GM19397 (cell line): ENCODE data around the gene SIK3.
"Not testable (repeated sequence)": the region's sequence is repeated elsewhere in the genome, so short reads cannot be mapped to it uniquely, and the experiment has no call there.

Source experiments
- ATAC-seq: cut with Tn5 transposase; IDR thresholded peaks from one replicate; pipeline ENCODE4 v1.9.1; 2021; ENCODE audit warnings: mild to moderate bottlenecking, moderate library complexity; ENCODE audit not compliant: unreplicated experiment

The SIK3 gene

DNA sequence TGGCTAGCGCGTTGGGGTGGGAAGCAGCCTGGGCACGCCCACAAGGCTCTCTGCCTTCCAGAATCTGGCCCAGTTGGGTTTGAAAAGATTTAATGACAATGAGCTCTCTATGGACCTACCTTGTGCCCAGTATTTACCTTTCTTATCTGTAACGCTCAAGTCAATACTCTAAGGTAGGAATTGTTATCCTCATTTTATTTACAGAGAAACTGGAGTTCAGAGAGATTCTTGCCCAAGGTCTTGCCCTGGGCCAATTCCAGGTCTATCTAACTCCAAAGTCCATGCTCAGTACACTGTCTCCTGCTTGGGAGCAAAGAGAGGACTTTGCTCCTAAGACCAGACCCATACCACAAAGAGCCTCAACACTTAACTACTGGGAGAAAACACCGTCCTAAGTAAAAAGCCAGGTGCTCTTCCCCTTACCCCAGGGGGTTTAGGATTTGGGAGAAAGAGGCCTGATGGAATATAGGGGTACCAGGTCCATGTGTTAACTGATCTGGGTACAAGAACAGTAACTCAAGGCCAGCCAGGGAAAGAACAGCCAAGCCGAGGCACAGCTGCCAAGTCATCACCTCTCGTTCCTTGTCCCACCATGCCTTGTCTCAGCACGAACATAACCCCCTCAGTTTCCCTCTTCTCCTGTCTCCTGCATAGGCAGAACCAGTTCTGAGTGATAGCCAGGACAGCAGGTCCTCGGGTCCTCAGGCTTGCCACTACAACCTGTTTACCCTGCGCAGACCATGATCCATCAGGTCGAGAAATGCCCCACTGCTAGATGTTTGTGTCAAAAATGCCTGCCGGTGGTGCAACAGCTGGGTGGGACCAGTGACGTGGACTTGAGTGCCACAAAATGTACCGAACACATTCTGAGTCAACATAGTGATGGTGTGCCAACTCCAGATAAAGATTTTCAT, 289.7 kb downstream of the SIK3 start:
- no peak for ATAC-seq

GRCh38 chr11:116807601-116808261, 290.5 kb downstream of the SIK3 start:
- no peak for ATAC-seq

- no peak for ATAC-seq
Observed at GRCh38 chr11:116804001-116804400, 294.2 kb downstream of the SIK3 start.

DNA sequence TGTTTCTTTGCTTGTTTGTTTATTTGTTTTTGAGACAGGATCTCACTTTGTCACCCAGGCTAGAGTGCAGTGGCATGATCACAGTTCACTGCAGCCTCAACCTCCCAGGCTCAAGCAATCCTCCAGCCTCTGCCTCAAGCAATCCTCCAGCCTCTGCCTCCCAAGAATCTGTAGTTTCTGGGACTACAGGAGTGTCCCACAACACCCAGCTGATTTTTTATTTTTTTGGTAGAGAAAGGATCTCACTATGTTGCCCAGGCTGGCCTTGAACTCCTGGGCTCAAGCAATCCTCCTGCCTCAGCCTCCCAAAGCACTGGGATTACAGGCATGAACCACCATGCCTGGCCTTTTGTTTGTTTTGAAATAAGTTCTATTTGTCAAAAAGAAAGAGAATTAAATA, 296.6 kb downstream of the SIK3 start:
- ATAC-seq, result not testable (repeated sequence)

DNA sequence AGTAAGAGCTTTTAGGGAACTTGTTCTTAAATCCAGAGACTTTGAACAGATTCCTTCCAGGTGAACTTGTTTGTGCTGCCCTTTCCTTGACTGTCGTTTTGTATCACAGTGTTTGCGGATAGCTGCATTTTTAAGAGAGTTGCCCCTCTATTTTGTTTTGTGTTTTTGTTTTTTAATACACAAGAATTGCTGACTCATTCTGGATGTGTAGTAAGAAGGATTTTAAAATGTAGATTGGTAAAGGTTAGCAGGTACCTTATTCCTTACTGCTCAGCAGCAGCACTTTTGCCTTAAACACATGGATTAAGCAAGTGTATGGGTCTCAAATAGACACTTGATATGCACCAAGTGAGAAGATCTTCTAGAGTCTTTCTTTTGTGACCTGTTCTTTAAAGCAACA, 297.6 kb downstream of the SIK3 start:
- ATAC-seq, result no peak

GRCh38 chr11:116798368-116798767, 299.9 kb downstream of the SIK3 start:
- ATAC-seq, result no peak

DNA sequence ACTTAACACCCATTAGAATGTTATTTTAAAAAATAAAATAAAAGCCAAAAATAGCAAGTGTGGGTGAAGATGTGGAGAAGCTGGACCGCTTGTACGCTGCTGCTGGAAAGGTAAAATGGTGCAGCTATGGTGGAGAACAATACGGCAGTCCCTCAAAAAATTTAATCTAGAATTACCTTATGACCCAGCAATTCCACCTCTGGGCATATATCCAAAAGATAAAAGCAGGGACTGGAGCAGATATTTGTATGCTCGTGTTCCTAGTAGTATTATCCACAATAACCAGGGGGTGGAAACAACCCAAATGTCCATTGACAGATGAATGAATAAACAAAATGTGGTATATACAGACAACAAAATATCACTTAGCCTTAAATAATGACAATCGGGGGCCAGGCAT, 300.4 kb downstream of the SIK3 start:
- no peak for ATAC-seq

DNA sequence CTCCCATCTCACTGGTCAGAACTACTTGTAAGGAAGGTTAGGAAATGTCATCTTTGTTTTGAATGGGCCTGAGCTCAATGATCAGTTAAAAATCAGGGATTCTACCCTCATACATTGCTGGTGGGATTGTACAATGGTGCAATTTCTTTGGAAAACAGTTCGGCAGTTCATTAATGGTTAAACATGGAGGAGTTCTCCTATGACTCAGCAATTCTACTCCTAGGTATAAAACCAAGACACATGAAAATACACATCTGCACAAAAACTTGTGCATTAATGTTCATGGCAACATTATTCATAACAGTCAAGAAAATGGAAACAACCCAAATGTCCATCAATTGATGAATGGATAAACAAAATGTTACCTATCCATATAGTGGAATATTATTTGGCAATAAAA, 301.7 kb downstream of the SIK3 start:
- ATAC-seq, result no peak

DNA sequence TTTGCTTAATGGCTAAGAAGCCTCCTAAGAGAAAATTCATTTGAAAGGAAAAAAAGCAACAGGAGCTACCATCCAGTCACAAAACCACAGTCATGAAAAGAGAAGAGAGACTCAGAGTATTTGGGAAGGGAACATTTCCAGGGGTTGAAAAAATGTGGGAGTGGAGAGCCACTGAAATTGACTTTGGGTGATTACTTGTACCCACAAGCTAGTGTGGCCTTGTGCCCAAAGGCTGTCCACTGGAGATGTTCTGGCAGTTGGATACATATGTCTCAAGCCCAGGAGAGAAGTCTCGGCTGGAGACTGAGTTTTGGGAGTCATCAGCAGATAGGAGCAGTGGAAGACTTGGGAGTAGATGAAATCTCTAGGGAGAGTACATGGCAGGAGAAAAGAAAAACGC, 303.4 kb downstream of the SIK3 start:
- no peak for ATAC-seq

DNA sequence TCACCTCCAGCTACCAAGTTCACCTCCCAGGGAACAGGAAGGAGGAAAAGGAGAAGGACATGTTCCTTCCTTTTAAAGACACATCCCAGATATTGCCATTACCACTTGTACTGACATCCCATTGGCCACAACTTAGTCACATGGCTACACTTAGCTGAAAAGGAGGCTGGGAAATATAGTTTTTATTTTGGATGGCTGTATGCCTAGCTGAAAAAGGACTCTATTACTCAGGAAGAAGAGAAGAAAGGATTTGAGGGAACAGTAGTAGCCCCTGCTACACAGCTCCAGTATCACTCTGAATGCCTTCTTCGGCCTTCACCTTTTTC, 304.5 kb downstream of the SIK3 start:
- no peak for ATAC-seq
